Measurements from ENCODE around the gene FETUB.

The FETUB gene

DNA sequence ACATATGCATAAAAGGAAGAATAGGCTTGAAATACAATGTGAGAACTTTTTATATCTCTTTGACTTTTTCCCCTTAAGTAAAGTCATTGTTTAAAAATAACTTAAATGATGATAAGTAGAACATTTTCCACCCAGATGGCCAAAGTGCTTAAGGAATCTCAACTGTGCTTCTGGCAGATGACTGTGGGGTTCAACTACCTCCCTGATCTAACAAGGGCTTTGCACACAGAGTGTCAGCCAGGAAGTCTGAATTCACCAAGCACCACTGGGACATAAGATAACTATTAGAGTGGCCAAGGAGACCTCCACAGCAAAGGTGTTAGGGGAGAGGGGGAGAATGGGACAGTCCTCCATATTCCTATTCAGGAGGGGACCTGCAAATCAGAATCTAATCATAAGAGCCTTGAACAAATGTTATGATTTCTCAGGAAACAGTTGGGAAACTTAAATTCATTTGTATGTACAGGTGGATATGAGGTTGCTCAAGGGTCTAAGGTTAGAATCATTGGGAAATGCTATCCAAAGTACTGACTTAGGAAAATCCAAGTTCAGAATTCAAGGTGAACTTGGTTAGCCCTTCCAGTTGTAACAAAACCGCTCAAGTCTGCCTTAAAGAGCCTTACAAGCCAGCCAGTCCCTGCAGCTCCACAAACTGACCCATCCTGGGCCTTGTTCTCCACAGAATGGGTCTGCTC, at the start of gene FETUB:
Gene FETUB, plus strand, starts transcription at position 622 of the 695 bp plus-strand sequence. Its CDS starts 62 bp downstream, at position 684.
- no peak for DNase-seq

- no peak for DNase-seq
These were observed 49.5 kb upstream of the FETUB start for GRCh38 chr3:186590580-186591295.

DNA sequence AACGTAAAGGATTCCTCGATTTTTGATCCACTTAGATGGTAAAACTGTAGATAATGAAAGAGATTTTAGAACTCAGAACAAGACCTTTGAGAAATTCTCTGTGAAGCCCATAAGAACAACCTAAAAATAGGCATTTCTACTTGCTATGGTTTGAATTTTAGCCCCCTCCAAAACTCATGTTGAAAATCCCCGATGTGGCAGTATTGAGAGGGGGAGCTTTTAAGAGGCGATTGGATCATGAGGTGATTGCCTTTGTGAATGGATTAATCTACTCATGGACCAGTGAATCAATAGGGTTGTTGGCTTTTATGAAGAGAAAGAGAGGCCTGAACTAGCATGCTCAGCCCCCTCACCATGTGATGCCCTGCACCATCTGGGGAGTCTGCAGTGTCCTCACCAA, 47.5 kb upstream of the FETUB start:
- no peak for DNase-seq

- no peak for DNase-seq
These were observed 46.3 kb upstream of the FETUB start for GRCh38 chr3:186593862-186594261.

DNA sequence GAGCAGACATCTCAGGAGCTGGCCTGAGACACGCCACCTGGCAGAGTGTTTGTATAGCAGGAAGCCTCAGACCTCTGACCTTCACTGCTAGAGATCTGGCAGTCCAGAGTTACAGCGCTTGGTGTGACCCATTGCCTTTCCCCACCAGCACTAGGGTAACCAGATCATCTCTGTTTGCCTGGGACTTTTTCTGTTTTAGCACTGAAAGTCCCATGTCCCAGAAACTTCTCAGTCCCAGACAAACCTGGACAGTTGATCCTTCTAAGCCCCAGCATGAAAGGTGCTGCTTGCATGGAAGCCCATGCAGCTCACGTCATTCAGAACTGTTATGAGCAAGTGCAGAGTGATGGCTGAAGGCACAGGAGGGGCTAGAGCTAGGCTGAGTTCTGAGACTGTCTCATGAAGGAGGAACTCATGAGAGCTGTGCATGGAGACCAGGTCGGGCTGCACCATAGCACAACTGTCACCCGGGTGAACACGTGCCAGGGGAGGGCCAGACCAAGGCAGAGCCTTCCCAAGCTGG, 45.5 kb upstream of the FETUB start:
- DNase-seq: no peak

DNA sequence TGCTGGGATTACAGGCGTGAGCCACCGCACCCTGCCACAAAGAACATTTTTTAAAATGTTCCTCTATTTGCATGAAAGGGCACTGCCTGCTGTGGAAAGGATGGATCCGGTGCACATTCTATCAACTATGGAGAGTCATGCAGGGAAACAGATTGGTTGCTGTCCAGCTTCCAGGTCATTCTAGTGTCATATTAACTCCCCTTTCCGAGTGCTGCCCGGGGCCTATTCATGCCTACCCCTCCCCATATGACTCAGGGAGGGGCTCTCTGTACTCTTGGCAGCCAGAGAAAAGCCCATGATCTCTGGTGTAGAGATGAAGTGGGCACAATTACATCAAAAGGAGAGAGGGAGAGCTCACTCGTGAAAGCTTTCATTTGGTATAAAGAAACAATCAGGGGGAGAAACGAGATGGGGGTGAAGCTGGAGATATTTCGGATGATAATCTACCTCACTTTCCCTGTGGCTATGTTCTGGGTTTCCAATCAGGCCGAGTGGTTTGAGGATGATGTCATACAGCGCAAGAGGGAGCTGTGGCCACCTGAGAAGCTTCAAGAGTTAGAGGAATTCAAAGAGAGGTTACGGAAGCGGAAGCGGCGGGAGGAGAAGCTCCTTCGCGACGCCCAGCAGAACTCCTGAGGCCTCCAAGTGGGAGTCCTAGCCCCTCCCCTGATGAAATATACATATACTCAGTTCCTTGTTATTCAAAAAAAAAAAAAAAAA, 43.5 kb upstream of the FETUB start:
- DNase-seq: no peak

- DNase-seq: no peak
These were observed 42.0 kb upstream of the FETUB start for GRCh38 chr3:186598108-186598784.

DNA sequence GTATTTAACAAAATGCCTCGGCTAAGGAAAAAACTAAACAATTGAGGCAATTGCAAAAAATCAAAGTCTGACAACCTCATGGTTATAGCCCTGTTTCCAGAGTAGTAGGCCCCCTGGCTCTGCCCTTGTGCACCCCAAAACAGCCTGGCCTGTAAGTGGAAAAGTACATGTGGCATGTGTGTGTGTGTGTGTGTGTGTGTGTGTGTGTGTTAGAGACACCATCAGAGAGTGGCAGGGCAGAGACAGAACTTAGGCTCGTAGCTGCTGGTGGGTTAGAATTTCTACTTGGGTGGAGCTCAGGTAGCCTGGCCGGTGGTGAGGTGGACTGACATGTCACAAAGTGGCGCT, 41.4 kb upstream of the FETUB start:
- DNase-seq: no peak

DNA sequence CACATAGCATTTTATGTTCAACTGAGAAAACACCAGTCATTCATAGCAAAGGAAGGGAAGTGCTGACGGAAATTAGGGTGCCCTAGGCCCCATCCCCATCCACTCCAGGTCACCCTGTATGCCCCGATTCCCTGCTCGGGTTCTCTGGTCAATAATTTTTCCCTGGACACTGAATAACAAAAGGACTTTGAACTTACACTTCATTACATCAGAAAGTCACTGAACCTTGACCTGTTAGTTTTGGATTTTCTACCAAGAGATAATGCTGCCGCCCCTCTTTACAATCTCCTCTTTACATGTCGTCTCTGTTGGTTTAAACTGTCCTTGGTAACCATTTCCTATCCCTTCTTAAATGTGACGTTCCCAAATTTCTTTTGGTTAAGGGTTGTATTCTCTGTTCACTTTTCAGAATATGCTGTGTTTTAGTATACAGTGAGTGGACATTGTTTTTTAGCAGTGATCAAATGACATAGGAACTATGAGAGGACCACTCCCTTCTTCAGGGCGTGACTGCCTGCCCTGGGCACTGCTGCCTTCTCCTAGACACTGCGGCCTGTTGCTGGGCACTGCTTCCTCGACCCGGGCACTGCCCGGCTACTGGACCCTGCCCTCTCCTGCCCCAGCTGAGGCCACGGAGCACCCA, 40.9 kb upstream of the FETUB start:
- no peak for DNase-seq

DNA sequence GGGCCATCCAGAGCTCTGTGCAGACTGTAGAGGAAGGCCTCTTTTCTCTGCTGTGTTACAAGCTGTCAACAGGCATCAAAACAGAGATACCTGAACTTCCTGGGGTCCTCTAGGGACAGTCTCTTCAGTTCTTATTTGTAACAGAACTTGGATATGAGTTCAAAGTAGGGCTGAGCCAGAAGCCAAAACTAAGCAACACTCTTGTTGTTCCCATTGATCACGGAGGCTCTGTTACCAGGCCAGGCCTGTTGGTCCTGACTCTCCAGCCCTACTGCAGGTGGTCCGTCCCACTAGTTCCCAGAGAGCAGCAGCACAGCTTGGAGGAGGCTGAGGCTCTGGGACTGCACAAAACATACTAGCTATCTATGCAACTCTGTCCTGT, 40.4 kb upstream of the FETUB start:
- DNase-seq: no peak

- no peak for DNase-seq
These were observed 39.3 kb upstream of the FETUB start for GRCh38 chr3:186600896-186601295.

GRCh38 chr3:186603159-186603558, 37.0 kb upstream of the FETUB start:
- no peak for DNase-seq

- DNase-seq: no peak
These were observed 35.1 kb upstream of the FETUB start for GRCh38 chr3:186605078-186605477.

DNA sequence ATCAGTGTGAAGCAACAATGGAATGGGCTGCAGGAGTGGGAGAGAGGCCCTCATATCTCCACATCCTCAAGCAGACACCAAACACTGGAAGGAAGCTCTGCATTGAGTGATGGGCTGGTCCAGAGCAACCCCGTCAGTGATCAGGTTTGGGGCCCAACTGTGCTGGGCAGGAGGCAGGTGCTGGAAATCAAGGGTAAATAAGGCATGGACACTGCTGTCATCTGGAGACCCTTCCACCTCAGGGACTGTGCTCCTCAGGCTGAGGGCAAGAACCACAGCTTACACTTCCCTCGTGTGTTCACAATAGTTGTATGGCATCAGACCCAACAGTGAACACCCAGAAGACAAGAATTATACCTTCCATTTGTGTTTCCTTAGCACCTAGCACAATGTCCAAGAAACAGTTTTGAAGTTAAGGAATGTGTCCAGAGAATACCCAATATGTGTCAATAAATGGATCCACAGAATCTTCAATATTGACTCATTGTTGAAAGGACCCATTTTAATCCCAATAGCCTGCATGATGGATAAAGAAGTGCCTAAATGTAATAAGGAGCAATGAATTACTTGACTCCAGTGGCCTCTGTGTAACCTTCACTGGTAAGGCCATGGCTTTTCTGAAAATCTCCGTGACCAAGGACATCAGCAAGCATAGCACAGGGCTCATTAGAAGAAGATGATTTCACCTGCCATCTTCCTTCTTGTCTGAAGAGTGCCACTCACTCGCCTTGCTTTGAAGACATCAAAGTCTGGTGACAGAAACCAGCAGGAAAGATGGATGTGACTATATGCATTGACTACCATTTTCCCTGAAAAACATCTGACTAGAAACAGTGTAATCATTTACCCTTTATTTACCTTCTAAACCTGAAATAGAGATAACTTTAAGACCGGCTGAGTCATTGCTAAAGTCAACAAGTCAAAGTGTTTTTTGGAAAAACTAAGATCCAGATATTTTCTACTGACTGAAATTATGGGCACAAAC, 34.3 kb upstream of the FETUB start:
- DNase-seq: no peak

- DNase-seq: no peak
These were observed 31.5 kb upstream of the FETUB start for GRCh38 chr3:186608624-186609215.

DNA sequence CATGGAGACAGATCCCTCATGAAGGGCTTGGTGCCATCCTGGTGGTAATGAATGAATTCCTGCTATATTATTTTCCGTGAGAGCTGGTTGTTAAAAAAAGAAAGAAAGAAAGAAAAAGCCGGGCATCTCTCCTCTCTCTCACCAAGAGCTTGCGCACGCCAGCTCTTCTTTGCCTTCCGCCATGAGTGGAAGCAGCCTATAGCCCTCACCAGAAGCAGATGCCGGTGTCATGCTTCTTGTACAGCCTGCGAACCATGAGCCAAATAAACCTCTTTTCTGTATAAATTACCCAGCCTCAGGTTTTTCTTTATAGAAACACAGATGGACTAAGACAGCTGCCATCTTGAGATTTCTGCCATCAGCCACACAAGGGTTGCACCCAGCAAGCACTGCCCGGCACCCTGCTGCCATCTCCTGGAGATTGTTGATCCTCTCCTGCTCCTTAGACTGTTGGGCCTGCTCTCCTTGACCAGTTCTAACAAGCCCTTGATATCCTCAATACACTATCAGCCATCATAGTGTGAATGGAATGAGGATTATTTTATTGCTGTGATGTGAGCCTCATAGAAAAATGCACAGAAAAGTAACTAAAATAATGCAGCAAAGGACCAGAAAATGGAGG, 30.8 kb upstream of the FETUB start:
- no peak for DNase-seq

DNA sequence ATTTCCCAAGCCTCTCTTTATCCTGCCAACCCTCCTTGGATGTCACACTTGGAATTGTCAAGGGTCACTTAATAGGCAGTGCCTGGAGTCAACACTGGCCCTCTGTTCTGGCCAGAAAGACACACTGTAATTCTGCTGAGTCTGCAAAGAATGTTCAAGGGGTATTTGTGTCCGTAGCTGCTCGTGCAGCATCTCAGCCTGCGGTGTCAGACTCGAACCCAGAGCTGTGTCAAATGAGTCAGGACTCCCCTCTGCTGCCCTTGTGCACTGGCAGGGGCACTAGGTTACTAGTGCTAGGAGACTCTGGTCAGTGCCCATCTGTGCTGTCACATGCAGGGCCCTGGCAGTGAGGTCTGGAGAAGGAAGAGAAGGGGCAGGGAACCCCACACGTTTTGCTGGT, 28.1 kb upstream of the FETUB start:
- DNase-seq: no peak

DNA sequence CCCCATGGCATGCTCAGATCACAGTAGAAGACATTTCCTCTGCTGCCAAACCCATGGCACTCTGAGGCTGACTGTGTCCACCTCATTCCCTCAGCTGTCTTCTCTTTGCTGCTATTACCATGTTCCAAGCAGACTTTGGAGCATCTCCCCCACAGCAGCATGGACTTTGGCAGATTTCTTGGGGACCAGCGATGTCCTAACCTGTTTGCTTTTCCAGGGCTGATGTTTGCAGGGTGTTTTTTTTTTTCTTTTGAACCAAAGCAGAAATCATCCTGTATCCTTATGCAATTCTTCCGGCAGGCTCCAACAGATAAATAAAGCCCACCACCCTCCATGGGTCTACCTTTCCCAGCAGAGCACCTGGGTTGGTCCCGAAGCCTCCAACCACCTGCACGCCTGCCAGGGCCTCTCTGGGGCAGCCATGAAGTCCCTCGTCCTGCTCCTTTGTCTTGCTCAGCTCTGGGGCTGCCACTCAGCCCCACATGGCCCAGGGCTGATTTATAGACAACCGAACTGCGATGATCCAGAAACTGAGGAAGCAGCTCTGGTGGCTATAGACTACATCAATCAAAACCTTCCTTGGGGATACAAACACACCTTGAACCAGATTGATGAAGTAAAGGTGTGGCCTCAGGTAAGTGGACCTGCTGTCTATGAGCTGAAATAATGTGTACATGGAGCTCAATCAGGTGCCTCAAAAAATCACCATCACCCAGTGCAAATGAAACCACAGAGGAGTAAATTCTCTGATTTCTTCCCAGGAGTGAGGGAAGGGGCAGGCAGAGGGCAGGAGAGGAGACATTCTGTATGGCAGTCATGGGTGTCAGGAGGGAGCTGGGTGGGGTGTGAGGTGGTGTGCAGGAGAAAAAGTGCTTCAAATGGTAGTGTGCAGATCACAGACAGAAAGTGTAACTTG, 27.2 kb upstream of the FETUB start, which contains the start of gene AHSG:
Gene AHSG, plus strand, starts transcription at position 340 of the 916 bp plus-strand sequence. Its CDS starts 82 bp downstream, at position 422.
- DNase-seq: no peak

GRCh38 chr3:186613637-186614265, 26.4 kb upstream of the FETUB start:
- no peak for DNase-seq
